ENCODE results near the gene CHST15. TPM values are rescaled to one million over a fixed set of nuclear protein-coding genes. Genes with fewer than 3 reads are reported as not detected.

Gene CHST15
- total RNA-seq, 1 experiment from 2014 or later, result 26.7 TPM

GRCh38 chr10:124027651-124028050 is 65.7 kb downstream of the CHST15 start:
- no peaks in the 10 kb centered on the region for H3K4me1 Mint-ChIP-seq (ENCODE audit: low read depth, unreplicated experiment)
- Histone ChIP-seq H3K9me3 (no peaks in the 10 kb centered on the region), H3K4me1 (no peaks in the 10 kb centered on the region), H3K4me3 (ENCODE audit: low read depth, low read length) (no peak overlapping the region), H3K36me3 (ENCODE audit: control insufficient read depth, insufficient read depth, low read length) (no peaks in the 10 kb centered on the region), H3K27me3 (replicated peaks; ENCODE audit: control insufficient read depth, insufficient read depth, low read length) (no peaks in the 10 kb centered on the region)
- DNase-seq, result no peak
- BruUV-seq (replicated peaks), result no TSS peak
- intact Hi-C loops (cut with micrococcal nuclease; ENCODE audit: unreplicated experiment), result no loop called here
- ChIA-PET CTCF (interaction anchor here (1.5 kb wide), 1 partner anchor 33 kb away, joined by 4 read pairs; no protein-coding TSS in a partner anchor), POLR2A (no interaction called here)
- H3K4me3 Mint-ChIP-seq (ENCODE audit: unreplicated experiment), result no peak overlapping the region
- TF ChIP-seq, protein P1, sequence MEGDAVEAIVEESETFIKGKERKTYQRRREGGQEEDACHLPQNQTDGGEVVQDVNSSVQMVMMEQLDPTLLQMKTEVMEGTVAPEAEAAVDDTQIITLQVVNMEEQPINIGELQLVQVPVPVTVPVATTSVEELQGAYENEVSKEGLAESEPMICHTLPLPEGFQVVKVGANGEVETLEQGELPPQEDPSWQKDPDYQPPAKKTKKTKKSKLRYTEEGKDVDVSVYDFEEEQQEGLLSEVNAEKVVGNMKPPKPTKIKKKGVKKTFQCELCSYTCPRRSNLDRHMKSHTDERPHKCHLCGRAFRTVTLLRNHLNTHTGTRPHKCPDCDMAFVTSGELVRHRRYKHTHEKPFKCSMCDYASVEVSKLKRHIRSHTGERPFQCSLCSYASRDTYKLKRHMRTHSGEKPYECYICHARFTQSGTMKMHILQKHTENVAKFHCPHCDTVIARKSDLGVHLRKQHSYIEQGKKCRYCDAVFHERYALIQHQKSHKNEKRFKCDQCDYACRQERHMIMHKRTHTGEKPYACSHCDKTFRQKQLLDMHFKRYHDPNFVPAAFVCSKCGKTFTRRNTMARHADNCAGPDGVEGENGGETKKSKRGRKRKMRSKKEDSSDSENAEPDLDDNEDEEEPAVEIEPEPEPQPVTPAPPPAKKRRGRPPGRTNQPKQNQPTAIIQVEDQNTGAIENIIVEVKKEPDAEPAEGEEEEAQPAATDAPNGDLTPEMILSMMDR (IDR thresholded peaks at IDR 0.05; ENCODE audit: insufficient read depth in 1 of 2, low read depth in 1 of 2, low read length in 1 of 2, severe bottlenecking in 1 of 2, unreplicated experiment in 1 of 2), result no peak
- H3K36me3 Mint-ChIP-seq (ENCODE audit: insufficient read depth, unreplicated experiment), result peaks cover 14% of the 10 kb centered on the region
- H3K27me3 Mint-ChIP-seq (ENCODE audit: insufficient read depth, unreplicated experiment), result peaks cover 2% of the 10 kb centered on the region
- no peak overlapping the region for H3K27ac Mint-ChIP-seq (ENCODE audit: unreplicated experiment)
- no peaks in the 10 kb centered on the region for H3K9me3 Mint-ChIP-seq (ENCODE audit: unreplicated experiment)

- Mint-ChIP-seq H3K9me3 (ENCODE audit: unreplicated experiment) (no peaks in the 10 kb centered on the region), H3K4me1 (ENCODE audit: low read depth, unreplicated experiment) (no peaks in the 10 kb centered on the region), H3K27me3 (ENCODE audit: insufficient read depth, unreplicated experiment) (peaks cover 2% of the 10 kb centered on the region), H3K27ac (ENCODE audit: unreplicated experiment) (no peak overlapping the region), H3K4me3 (ENCODE audit: unreplicated experiment) (no peak overlapping the region), H3K36me3 (ENCODE audit: insufficient read depth, unreplicated experiment) (peaks cover 14% of the 10 kb centered on the region)
- no peaks in the 10 kb centered on the region for H3K9me3 ChIP-seq
- TF ChIP-seq, protein P1 (IDR thresholded peaks at IDR 0.05; ENCODE audit: insufficient read depth in 1 of 2, low read depth in 1 of 2, low read length in 1 of 2, severe bottlenecking in 1 of 2, unreplicated experiment in 1 of 2), result no peak
- no peaks in the 10 kb centered on the region for H3K27me3 ChIP-seq (replicated peaks; ENCODE audit: control insufficient read depth, insufficient read depth, low read length)
- no peaks in the 10 kb centered on the region for H3K4me1 ChIP-seq
- intact Hi-C loops (cut with micrococcal nuclease; ENCODE audit: unreplicated experiment), result no loop called here
- H3K36me3 ChIP-seq (ENCODE audit: control insufficient read depth, insufficient read depth, low read length), result no peaks in the 10 kb centered on the region
- ChIA-PET POLR2A (no interaction called here), CTCF (interaction anchor here (1.5 kb wide), 1 partner anchor 33 kb away, joined by 4 read pairs; no protein-coding TSS in a partner anchor)
- no peak overlapping the region for H3K4me3 ChIP-seq (ENCODE audit: low read depth, low read length)
- DNase-seq, result no peak
- BruUV-seq (replicated peaks), result no TSS peak
Observed at GRCh38 chr10:124027031-124027611, 66.3 kb downstream of the CHST15 start.

DNA sequence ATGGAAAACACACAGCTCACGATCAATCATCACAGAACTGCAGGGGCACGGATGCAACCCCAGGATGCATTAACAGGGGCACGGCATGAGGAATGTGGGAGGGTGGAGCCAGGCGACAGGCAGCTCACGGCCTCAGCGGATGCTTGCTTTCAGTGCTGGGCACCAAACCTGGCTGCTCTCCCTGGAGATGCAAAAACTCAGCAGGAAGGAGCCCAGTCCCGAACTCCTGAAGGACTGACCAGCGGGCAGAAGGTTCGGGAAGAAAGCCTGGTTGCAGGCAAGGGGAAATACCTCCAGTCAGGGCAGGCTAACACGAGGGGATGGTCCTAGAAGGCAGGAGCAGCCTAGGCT is 66.8 kb downstream of the CHST15 start:
- Mint-ChIP-seq H3K4me1 (ENCODE audit: low read depth, unreplicated experiment) (no peaks in the 10 kb centered on the region), H3K27ac (ENCODE audit: unreplicated experiment) (no peak overlapping the region), H3K36me3 (ENCODE audit: insufficient read depth, unreplicated experiment) (peaks cover 14% of the 10 kb centered on the region), H3K9me3 (ENCODE audit: unreplicated experiment) (no peaks in the 10 kb centered on the region), H3K4me3 (ENCODE audit: unreplicated experiment) (no peak overlapping the region), H3K27me3 (ENCODE audit: insufficient read depth, unreplicated experiment) (peaks cover 2% of the 10 kb centered on the region)
- H3K27me3 ChIP-seq (replicated peaks; ENCODE audit: control insufficient read depth, insufficient read depth, low read length), result no peaks in the 10 kb centered on the region
- POLR2A ChIA-PET, result no interaction called here
- H3K9me3 ChIP-seq, result no peaks in the 10 kb centered on the region
- TF ChIP-seq, protein P1 (IDR thresholded peaks at IDR 0.05; ENCODE audit: insufficient read depth in 1 of 2, low read depth in 1 of 2, low read length in 1 of 2, severe bottlenecking in 1 of 2, unreplicated experiment in 1 of 2), result no peak
- intact Hi-C loops (cut with micrococcal nuclease; ENCODE audit: unreplicated experiment), result no loop called here
- no peak for DNase-seq
- BruUV-seq (replicated peaks), result no TSS peak
- H3K4me1 ChIP-seq, result no peaks in the 10 kb centered on the region
- CTCF ChIA-PET, result interaction anchor here (1.0 to 1.7 kb wide), 3 partner anchors 59 to 363 kb away, joined by 3 to 11 read pairs (median 3); no protein-coding TSS in a partner anchor
- H3K36me3 ChIP-seq (ENCODE audit: control insufficient read depth, insufficient read depth, low read length), result no peaks in the 10 kb centered on the region
- H3K4me3 ChIP-seq (ENCODE audit: low read depth, low read length), result no peak overlapping the region

All from Caco-2 (cell line).